HTR-8/SVneo (cell line): ENCODE measurements around the gene PPY.
"Not testable (repeated sequence)": the region's sequence is repeated elsewhere in the genome, so short reads cannot be mapped to it uniquely, and the experiment has no call there.

ENCODE experiments used
- DNase-seq: peaks from one replicate; pipeline ENCODE4 v3.0.0; 2011; ENCODE audit warnings: low spot score, mixed read lengths; ENCODE audit not compliant: insufficient read length
- FAIRE-seq: peaks from 2 replicates; lab custom pipeline; 2011; peaks lifted over from hg19 to GRCh38; lab: Jason Lieb, UNC

PPY gene

GRCh38 chr17:43942051-43942685 lies at the start of gene PPY:
Gene PPY (minus strand): TSS chr17:43942476. CDS start chr17:43941654, 822 bp downstream.
- DNase-seq: no peak
- peak; percentile 28 for FAIRE-seq

- peak; percentile 52 for FAIRE-seq
- no peak for DNase-seq
Observed at GRCh38 chr17:43988301-43988700, 46.0 kb upstream of the PPY start.

DNA sequence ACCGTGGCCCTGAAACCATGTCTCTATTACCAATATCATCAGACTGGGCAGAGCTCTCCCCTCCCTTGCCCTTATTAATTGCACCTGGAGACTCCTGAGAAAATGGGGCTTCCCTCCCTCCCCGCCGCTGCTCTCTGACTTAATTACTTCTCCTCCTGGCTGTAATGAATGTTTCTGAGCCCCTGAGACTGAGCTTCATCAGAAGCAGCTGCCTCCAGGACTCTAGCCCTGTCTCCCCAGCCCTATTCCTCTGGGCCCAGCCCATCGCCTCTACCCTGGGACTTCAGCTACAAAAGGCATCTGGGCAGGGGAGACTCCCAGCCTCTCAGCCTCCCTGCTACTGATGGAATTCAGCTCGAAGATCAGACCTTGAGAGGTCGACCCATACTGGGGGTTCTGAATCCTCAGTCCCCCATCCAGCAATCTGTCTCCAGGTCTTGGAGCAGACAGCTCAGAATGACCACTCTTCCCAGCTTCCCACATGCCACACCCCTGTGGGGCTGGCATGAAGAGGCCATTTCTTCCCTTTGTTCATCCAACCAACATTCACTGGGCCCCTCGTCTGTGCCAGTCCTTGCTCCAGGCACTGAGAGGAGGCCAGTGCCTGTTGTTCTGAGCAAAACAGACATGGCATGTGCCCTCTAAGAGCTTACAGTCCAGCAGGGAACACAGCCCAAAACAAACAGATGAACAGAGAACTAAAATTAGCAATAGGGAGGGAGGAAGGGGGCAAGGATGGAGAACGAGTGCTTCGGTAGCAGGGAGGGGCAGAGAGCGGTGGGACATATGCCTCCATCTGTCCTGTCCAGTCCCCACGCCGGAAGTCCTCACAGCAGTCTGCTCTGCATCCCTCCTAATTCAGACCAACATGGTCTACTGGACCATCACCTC lies 45.1 kb upstream of the PPY start:
- DNase-seq (no peak), FAIRE-seq (no peak)

GRCh38 chr17:43986225-43986981 lies 44.1 kb upstream of the PPY start:
- no peak for DNase-seq
- FAIRE-seq: no peak

DNA sequence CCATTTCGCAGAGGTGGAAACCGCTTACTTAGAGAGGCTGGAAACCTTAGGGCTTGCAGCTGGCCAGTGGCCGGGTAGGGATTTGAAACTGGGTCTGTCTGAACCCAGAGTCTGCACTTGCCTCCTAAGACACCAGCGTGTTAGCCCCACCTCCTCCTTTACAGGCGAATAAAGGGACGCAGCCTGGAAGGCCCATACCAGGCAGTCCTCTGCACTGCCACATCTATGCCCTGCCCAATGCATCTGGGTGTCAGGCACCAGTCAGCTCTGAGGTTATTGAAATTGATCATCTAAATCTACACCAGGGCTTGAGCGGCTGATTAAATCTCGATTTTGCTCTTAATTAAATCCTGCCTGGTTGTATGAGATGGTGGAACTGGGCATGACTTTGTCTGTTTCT lies 42.2 kb upstream of the PPY start:
- DNase-seq (no peak), FAIRE-seq (no peak)

DNA sequence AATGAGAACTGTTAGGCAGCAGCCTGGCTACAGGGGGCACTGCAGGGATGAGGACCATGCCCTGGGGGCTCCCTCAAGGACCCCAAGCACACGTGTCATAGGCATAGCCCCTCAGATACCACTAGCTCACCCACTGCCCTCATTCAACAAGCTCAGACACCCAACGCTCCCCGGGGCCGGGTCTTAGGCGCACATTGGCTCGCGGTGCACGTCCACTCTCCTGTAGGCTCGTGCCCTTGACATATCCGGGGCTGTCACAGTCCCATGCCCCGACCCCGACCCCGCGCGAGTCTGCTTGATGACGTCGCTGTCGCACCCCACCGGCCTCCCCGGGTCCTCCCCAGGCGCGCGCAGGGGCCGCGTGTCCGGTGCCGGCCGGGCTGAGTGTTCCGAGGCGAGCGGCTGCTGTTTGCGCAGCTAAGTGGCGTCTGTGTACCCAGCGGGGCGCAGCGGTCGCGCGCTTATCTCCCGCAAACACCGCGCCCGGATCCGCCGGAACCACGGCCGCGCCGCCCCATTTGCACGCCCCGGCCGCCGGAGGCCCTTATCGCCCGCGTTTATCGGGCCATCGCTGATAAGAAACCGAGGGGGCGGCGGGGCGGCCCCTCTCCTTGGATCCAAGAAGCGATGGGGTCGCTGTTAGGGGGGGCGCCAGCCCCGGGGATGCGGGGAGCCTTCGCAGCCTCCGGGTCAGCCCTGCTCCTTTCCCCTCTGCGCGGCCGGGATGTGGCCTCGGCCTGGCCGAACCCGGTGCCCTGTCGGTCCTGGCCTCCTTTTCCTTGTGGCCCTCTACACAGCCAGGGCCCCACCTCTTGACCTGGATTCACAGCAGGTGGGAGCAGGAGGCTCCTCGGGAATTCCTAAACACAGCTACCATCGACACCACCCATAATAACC lies 41.5 kb upstream of the PPY start:
- FAIRE-seq (no peak), DNase-seq (no peak)

- no peak for FAIRE-seq
- no peak for DNase-seq
Observed at GRCh38 chr17:43983196-43983514, 40.9 kb upstream of the PPY start.

GRCh38 chr17:43982171-43982570 lies 39.9 kb upstream of the PPY start:
- peak; percentile 72 for FAIRE-seq
- DNase-seq: no peak

- FAIRE-seq (no peak), DNase-seq (no peak)
Observed at GRCh38 chr17:43979671-43980070, 37.4 kb upstream of the PPY start.

- no peak for FAIRE-seq
- no peak for DNase-seq
Observed at GRCh38 chr17:43979011-43979410, 36.7 kb upstream of the PPY start.

GRCh38 chr17:43978078-43978477 lies 35.8 kb upstream of the PPY start:
- FAIRE-seq (no peak), DNase-seq (no peak)

GRCh38 chr17:43976963-43977837 lies 34.9 kb upstream of the PPY start:
- no peak for DNase-seq
- FAIRE-seq: no peak

- no peak for DNase-seq
- FAIRE-seq: no peak
Observed at GRCh38 chr17:43975898-43976297, 33.6 kb upstream of the PPY start.

- FAIRE-seq (peak; percentile 44), DNase-seq (no peak)
Observed at GRCh38 chr17:43974382-43975266, 32.3 kb upstream of the PPY start.

DNA sequence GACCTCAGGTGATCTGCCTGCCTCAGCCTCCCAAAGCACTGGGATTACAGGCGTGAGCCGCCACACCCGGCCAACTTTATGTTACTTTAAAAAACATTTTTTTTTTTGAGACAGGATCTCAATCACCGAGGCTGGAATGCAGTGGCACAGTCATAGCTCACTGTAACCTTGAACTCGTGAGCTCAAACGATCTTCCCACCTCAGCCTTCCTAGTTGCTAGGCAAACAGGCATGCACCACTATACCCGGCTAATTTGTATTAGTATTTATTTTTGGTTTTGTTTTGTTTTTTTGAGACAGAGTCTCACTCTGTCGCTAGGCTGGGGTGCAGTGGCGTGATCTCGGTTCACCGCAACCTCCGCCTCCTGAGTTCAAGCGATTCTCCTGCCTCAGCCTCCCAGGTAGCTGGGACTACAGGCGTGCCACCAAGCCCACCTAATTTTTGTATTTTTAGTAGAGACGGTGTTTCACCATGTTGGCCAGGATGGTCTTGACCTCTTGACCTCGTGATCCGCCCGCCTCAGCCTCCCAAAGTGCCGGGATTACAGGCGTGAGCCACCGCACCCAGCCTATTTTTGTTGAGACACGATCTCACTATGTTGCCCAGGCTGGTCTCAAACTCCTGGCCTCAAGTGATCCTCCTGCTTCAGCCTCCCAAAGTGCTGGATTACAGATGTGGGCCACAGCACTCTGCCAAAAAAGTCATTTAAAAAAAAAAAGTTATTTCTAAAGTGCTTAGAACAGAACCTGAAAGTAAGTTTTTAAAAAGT lies 30.4 kb upstream of the PPY start:
- FAIRE-seq, DNase-seq: not testable (repeated sequence)

- not testable (repeated sequence) for DNase-seq, FAIRE-seq
Observed at GRCh38 chr17:43971436-43971835, 29.2 kb upstream of the PPY start.

DNA sequence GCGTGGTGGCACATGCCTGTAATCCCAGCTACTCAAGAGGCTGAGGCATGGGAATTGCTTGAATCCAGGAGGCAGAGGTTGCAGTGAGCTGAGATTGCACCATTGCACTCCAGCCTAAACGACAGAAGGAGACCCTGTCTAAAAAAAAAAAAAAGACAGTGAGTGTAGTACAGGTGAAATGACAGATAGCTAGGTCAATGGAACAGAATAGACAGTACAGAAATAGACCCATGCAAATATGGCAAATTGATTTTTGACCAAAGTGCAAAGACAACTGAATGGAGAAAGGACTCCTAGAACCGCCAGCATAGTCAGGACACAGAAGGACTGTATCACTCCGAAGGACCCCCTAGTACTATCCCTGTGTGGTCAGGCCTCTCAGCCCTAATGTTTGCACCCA lies 28.1 kb upstream of the PPY start:
- FAIRE-seq (no peak), DNase-seq (no peak)
